ENCODE measurements around the gene SPTBN1. TPM values are rescaled to one million over a fixed set of nuclear protein-coding genes. Genes with fewer than 3 reads are reported as not detected.

The SPTBN1 gene
- total RNA-seq, 1 experiment from 2014 or later: 120 TPM

DNA sequence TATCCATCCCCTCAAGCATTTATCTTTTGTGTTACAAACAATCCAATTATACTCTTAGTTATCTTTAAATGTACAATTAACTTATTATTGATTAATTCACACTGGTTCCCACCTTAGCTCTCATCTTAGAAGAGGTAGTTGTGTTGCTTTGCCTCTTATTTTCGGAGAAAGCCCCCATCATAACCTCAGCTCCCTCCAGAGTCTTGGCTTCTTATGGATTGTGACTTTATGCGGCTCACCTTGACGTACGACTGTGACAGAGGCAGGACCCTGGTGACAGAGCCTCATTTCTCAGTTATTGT, 132.9 kb downstream of the SPTBN1 start:
- DNase-seq (ENCODE audit: low read depth): no peak

DNA sequence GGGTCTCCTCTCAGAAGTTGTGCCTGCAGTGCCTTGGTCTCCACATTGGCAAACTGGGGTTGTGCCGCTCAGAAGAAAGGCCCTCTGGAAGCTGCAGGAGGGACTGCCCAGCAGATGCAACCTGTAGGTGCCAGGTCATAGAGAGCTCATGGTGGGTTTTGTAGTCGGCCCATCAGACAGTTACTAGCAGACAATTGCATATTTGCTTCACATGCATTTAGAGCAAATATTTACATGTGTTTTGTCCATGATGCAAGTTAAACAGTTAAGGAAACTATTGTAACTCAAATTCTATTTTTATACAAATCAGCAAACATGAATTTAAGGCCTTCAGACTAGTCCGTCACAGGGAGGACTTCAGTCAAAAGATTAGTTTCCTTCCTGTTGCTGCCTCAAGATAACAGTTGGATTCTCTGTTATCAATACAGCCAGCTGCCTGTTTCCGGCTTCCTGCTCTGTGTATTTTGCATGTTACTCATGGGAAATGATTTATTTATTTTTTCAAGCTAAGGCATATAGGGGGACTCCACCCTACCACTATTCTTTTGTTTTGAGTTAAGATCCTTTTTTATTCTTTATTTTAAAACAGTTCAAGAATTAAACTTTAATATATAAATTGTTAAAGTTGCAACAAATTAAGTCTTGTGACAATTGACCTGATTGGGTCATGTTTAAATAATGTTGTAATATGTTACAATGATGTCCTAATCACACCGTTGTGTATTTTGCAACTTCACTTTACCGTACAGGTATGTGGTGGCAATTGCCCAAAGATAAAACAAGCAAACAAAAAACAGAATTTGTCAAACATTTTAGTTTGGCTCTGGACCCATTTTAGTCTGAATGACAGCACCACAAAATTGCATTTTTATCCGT, 133.5 kb downstream of the SPTBN1 start:
- no peak for DNase-seq (ENCODE audit: low read depth)

DNA sequence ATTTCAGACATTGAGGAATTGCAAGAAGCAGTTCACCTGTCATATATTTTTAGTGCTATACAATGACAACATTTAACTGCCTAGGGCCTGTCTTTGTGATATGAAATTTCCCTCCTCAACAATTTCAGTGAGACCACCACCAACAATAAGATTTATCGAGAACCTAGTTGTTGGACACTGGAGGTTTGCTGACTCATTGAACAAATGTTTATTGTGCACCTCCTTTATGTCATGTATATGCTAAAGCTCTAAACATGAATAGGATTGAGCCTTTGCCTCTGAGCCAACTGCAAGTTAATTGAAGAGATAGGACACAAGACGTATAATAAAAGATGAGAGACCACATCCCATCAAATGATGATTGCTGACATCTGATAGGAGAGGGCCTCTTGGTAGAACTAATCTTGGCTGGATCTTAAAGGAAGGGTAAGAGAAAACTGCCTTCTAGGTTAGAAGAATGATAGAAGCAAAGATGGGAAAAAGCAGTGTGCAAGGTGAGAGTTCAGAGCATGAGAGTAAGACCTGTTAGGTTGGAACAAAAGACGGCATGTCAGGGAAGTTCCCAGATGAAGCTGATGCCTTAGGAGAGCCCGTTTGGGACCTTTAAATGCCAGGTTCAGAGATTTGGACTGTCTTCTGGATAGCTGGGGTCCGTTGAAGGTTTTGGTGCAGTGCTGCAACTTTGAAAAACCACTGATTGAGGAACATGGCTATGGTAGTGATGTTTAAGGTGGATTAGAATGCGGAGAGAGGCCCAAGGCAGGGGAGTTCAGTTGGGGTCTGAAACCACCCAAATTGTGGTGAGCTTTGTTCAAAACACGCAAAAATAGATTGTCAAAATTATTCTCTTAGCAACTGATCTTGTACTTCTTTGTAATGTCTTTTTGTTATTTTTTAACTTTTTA, 134.3 kb downstream of the SPTBN1 start:
- DNase-seq (ENCODE audit: low read depth): no peak

DNA sequence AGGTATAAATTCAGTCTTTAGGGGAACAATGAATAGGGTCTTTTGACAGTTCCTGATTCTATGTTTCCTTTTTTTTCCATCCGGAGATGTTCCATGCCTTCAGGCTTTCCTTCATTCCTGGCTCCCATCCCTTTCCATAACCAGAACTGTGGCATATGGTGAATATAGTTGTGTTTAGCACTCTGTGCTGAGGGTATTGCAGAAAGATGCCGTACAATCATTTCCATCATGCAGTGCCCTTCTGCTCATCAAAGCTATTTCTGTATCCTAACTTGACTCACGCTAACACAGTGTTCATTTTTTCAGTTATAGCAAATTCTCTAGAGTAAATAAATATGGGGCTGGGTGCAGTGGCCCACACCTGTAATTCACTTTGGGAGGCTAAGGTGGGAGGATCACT, 135.4 kb downstream of the SPTBN1 start:
- DNase-seq (ENCODE audit: low read depth): no peak

DNA sequence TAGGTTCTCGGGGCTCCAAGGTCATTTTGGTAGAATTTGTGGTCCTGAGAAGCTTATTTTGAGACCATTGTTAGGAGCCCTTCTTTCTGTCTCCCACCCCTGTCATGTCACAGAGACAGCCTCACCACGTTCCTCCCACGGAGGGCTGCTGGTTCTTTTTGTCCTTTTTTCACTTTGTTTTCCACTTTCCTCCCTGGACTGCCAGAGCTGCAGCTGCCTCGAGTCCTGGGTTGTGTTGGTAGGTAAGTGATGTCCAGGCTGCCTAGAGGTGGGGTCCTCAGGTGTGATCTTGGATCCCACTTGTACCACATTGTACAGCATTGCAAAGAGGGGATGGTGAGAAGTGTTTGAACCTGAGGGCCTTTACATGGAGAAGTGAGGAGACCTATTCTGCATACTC, 137.1 kb downstream of the SPTBN1 start:
- no peak for DNase-seq (ENCODE audit: low read depth)

DNA sequence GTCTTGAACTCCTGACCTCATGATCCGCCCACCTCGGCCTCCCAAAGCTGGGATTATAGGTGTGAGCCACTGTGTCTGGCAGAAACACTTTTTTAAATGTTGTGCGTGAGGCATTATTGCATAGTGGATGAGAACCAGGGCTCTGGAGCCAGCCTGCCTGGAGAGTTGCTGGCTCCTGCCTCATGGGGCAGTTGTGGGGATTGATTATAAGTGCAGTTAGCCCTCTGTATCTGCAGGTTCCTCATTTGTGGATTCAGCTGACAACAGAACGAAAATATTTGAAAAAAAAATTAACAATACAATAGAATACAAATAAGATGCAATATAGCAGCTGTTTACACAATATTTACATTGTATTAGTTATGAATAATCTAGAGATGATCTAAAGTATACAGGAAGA, 137.9 kb downstream of the SPTBN1 start:
- no peak for DNase-seq (ENCODE audit: low read depth)

DNA sequence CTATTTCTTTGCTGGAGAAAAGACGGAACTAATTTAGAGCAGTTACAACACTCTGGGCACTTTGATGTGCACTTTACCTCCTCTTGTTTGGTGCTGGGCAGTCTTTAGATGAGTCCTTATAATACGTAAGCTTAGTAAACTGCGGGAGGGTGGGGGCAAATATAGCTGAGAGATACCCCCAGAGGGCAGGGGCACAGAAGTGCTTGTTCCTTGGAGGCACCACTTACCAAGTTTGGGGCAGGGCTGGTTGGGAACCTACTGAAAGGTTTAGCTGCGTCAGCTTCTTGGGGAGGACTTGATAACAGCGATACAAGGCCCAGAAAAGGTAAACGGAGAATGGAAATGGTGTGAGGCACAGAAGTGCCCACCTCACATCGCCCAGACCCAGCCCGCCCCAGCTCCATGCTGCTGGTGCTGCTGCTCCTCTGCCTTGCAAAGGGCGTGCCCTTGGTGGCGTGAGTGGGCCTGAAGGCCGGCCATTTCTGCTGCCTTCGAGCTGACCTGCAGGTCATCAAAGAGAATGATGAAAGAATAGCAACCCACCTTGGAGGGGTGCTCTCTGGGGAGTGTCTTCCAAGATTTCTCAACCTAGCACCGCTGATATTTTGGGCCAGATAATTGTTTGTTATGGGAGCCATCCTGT, 139.2 kb downstream of the SPTBN1 start:
- DNase-seq (ENCODE audit: low read depth): no peak

DNA sequence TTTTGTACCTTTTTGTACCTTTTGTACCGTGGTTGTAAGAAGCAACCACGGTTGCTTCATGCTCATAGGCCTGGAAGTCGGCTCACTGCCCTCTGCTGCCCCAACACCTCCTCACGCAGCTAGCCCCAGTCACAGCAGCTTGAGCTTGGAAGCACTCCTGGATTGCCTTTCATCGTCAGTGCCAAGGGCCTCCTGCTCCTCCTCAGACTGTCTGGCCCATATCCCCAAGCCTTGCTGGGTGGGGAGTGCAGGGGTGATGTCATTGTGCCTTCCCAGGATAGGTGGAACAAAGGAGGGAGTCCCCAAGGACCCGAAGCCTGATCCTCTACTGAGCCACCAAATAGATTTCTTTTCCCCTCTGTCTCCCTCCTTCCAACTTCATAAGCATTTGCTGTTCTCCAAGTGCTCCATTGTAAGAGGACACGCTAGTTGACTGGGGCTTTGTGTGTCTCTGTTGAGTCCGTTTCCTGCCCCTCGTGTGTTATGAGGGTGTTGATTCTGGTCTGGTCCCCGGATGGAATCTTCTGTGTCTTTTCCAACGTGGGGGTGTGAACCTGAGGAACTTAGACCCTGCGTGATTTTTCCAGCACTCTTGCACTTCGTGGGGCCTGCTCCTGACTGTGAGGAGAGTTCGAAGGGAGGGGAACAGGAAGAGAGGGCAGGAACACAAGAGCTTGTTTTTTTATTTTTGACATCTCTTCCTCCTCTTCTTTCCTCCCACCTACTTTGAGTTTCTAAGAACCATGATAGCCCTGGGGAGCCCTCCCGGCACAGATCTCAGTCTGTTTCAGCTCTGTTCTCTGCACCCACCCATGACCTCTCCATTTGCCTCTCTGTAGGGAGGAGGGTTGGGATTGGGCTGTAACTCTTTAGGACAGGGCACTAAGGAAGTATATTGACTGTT, 140.1 kb downstream of the SPTBN1 start:
- no peak for DNase-seq (ENCODE audit: low read depth)

DNA sequence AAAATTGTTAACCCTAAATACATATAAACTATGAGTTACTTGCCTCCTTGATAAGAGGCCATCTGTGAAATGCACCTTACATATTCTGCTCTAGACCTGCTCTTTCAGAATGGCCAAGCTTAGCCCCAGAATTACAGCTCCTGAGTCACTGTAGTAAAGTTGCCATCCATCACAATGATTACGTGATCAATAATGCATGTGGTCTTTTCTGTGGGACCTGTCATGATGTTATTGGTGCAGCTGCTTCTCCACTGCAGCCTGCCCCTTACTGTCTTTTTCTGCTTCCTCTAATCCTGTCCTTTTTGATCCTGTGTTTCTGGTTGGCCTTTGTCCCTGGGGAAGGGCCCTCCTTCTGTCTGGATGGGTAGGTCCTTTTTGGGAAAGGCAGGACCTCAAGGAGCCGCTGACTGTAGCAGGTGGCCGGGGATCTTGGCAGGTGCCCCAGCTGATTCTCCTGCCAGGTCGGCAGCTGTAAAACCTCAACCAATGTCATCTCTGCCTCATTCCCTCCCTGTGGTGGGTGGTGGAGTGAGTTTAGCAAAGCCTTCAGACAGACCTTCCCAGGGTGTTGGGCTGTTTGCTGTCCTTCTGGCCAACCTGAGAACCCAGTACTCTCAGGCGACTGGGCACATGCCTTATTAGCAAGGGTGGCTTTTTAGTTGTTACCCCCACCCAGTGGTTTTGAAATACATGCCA, 141.2 kb downstream of the SPTBN1 start:
- no peak for DNase-seq (ENCODE audit: low read depth)

DNA sequence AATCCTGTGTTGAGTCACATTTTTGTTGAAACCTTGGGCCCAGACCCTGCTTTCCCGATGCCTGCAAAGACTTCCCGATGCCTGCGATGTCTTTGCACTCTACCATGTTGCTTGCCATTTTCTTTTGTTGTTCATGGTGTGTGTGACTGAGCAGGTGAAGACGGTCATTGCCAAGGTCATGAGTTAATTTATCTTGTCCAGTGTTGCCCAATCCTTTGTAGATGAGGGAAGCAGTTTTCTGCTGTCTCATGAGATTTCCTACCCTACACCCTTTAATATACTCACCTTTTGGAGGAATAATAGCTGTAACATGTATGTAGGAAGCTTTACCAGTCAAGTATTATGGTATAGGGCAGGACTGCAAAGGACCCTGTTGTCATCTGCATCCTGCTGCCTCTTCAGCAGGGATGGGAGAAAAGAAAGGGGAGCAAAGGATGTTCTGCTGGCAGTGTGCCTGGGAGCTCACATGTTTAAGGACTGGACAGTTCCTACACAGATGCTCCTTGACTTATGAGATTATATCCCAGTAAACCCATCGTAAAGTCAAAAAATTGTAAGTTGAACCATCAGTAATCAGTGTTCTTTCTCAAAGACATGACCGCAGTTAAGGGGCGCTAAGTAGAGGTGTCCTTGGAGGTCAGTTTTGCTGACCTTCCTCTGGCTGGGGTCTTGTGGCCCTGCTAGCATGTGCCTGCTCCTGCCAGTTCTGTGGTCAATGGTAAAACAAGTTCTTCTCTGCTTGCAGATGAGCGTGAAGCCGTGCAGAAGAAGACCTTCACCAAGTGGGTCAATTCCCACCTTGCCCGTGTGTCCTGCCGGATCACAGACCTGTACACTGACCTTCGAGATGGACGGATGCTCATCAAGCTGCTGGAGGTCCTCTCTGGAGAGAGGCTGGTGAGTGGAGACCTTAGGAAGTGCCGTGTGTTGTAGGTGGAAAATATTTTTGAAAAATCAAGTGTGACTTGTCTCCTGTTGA, 142.5 kb downstream of the SPTBN1 start:
- DNase-seq (ENCODE audit: low read depth): no peak

DNA sequence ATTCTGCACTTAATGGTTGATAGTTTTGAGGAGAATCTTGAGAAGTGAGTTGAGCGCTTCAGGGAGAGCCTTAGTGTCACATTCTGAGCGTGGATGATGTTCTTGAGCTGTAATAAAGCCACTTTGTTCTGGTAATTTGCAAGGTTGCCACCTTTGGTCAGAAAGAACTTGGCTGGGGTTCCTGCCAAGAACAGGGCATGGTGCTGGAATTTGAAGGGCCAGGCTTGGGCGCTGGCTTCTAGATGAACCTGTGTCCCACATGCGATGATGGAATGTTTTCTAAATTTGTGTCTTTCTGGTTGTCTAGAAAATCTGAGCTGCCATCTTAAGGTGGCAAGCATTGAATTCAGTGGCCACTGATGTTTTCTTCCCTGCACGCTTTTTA, 143.2 kb downstream of the SPTBN1 start:
- DNase-seq (ENCODE audit: low read depth): peak; percentile 35

DNA sequence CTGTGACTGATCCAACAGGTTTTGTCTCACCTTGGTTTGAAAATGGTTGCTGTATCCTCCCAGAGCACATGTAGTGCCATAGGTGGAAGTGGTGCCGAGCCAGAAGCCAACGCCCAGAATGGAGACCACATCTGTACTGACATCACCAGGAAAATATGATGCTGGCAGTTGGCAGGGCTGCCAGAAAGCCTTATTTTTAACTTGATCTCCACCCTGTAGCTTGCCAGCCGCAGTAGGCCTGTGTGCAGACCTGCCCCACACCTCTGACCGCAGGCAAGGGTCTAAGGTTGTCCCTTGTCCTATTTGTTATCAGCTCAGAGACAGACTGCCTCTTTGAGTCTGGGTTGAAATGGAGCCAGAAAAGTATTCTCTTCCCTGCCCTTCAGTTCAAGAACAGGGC, 143.8 kb downstream of the SPTBN1 start:
- peak; percentile 68 for DNase-seq (ENCODE audit: low read depth)

DNA sequence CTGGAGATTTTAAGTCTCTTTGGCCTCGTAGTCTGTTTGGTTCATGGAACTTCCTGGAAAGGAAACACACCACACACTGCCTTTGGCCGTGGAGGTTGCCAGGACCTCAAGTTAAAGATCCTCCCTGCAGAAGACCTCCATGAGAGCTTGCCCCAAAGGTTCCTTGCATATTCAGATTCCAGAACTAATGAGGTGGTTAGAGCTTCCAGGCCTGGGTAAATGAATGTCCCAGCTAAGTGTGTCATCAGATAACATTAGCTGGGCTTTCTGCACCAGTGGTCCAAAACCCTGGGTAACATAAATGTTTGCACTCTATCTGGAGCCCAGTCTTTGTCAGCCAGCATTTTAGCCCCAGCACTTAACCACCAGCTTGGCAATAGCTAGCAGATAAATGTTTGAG, 145.2 kb downstream of the SPTBN1 start:
- DNase-seq (ENCODE audit: low read depth): peak; percentile 38

DNA sequence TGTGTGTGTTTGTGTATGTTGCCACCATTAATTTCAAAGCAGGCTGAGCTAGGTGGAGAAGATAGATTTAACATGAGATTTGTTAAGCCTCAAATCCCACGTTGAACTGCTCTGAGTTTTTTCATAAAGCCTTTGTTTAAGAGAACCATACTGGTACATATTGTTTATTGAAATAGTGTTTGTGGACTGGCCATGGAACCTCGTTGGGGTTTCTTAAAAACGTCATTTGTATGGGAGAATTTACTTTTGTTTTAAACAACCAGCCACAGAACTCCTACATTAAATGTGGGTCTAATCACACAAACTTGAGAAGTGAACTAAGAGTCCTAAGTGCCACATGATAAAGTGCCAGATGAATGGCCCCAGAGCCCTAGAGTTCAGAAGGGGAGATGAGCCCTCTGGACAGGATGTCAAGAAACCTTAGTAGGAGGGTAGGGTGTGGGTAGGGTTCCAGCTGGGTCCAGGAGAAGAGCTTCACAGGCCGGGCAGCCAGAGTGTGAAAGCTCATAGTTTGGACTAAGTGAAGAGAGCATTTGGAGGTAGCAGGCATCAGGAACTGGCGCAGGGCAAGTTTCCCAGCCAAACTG, 146.7 kb downstream of the SPTBN1 start:
- DNase-seq (ENCODE audit: low read depth): no peak

DNA sequence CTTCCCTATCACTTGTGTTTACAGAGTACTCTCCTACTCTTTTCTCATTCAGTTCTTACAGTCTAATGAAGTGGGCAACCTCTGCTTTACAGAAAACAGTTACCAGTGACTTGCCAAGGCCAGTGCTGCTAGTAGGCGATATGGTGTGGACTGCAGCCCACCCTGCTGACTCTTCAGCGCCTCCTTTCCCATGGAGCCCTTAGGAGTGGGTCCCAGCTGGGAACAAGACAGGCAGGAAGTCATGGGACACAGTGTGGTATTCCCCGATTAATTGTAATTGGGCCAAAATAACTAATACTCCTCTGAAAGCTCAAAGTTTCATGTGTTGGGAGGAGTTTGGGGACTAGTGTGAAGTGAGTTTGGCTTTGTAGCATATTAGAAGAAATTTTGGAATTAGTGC, 147.2 kb downstream of the SPTBN1 start:
- peak; percentile 21 for DNase-seq (ENCODE audit: low read depth)

DNA sequence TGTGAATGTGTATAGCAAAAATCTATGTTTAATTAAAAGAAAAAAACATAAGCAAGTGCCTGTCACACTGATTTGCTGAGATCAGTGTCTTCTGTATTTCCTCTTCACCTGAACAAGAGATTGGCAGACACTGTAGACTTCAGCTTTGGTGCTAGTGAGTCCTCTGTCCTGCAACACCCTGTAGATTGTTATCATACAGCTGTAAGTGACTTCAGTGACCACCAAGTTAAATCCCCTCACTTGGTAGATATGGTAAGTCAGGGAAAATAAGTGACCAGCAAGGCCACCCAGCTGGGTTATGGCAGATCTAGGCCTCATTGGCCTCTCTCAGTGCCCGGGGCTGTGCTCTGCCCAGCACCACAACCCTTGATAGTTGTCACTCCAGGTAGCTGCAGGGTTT, 147.7 kb downstream of the SPTBN1 start:
- no peak for DNase-seq (ENCODE audit: low read depth)

DNA sequence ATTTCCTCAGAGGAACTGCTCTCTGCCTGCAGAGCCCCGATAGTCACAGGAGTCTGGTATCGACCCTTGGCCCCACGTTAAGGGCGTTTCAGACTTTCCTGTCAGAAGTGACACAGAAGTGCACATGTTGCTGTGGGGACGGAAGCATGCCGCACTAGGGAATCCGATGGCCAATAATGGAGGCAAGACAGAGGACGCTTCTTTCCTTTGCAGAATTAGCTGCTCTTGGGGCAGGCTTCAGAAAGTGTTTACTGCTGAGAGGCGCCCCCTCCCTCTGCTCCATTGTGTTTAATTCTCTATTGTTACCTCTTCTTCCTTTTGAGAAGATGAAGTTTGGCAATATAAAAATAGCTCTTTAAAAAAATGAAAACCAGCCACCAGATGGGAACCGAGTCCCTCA, 148.7 kb downstream of the SPTBN1 start:
- DNase-seq (ENCODE audit: low read depth): no peak

DNA sequence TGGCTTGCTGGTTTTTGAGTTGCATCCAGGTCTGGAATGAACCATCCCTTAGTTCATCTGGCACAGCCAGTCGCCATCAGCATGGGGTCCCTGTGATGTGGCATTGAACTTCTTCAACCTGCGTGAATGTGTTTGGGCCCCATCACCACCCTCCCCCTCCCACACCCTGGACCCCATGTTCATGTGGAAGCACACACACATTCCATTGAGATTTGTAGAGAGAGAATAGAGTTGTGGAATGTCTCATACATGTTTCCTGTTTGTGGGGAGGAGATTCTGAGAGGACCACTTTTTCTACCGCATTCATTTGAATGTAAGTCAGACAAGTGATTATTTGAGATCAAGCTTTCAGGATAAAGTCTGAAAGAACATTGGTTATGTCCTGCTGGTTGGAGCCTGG, 149.7 kb downstream of the SPTBN1 start:
- DNase-seq (ENCODE audit: low read depth): no peak

DNA sequence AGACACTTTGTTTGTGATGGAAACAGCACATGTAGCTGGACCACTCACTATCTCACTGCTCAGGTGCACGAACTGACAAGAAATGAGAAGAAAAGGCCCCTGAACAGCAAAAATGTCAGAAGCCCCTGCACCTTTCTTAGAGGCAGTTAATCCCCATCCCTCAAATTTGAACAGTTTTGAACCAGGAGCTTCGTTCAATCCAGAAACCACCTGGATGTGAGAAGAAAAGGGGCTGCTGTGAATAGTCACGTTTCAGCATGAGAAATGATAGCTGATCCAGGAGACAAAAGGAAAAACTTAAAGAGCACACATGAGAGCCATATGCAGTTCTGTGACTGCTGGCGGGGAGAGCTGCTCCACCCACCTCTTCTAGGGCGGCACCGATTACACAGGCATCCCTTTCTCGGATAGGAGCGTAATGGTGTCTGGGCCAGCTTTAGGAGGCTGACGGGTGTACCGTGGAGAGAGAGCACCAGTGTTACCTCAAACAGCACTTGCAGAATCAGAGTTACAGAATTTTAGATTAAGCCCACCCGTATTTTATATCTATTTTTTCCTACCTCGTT, 150.3 kb downstream of the SPTBN1 start:
- DNase-seq (ENCODE audit: low read depth): no peak
